ENCODE results near the gene TRMT2A. TPM values are rescaled to one million over a fixed set of nuclear protein-coding genes. Genes with fewer than 3 reads are reported as not detected.

The TRMT2A gene
- total RNA-seq, 1 donor from 2014 or later, result 36.7 TPM

- ATAC-seq (no peak), DNase-seq (ENCODE audit: low spot score) (no peak)
These were observed 8.9 kb downstream of the TRMT2A start for GRCh38 chr22:20107951-20108756.

GRCh38 chr22:20107471-20107901, 9.5 kb downstream of the TRMT2A start:
- no peak for ATAC-seq
- DNase-seq (ENCODE audit: low spot score), result no peak

GRCh38 chr22:20106849-20107237, 10.2 kb downstream of the TRMT2A start:
- DNase-seq (ENCODE audit: low spot score) (no peak), ATAC-seq (no peak)

GRCh38 chr22:20106205-20106848, 10.7 kb downstream of the TRMT2A start:
- DNase-seq (ENCODE audit: low spot score), result no peak
- no peak for ATAC-seq

- DNase-seq (ENCODE audit: low spot score), result no peak
- ATAC-seq, result no peak
These were observed 11.4 kb downstream of the TRMT2A start for GRCh38 chr22:20105456-20106204.

- DNase-seq (ENCODE audit: low spot score) (no peak), ATAC-seq (peak; percentile 87)
These were observed 14.7 kb downstream of the TRMT2A start for GRCh38 chr22:20102203-20102780.

GRCh38 chr22:20101638-20102037, 15.4 kb downstream of the TRMT2A start:
- ATAC-seq, result peak; percentile 82
- DNase-seq (ENCODE audit: low spot score), result peak; percentile 73

- DNase-seq (ENCODE audit: low spot score) (no peak), ATAC-seq (no peak)
These were observed 17.8 kb downstream of the TRMT2A start for GRCh38 chr22:20099099-20099711.

- ATAC-seq, result no peak
- no peak for DNase-seq (ENCODE audit: low spot score)
These were observed 20.2 kb downstream of the TRMT2A start for GRCh38 chr22:20096574-20097420.

GRCh38 chr22:20095521-20095920, 21.5 kb downstream of the TRMT2A start:
- ATAC-seq (no peak), DNase-seq (ENCODE audit: low spot score) (no peak)

GRCh38 chr22:20094197-20094807, 22.7 kb downstream of the TRMT2A start:
- peak; percentile 51 for DNase-seq (ENCODE audit: low spot score)
- ATAC-seq, result peak; percentile 60

- peak; percentile 90 for ATAC-seq
These were observed 23.4 kb downstream of the TRMT2A start for GRCh38 chr22:20093418-20094196.

GRCh38 chr22:20092477-20092854, 24.6 kb downstream of the TRMT2A start:
- DNase-seq (ENCODE audit: low spot score) (no peak), ATAC-seq (no peak)

More at GRCh38 chr22:20093418-20094196, 23.4 kb downstream of the TRMT2A start:
- peak; percentile 98 for DNase-seq (ENCODE audit: low spot score)

- ATAC-seq (no peak), DNase-seq (ENCODE audit: low spot score) (no peak)
These were observed 25.1 kb downstream of the TRMT2A start for GRCh38 chr22:20091690-20092476.

GRCh38 chr22:20090730-20091240, 26.2 kb downstream of the TRMT2A start:
- ATAC-seq (no peak), DNase-seq (ENCODE audit: low spot score) (no peak)

GRCh38 chr22:20089977-20090729, 26.9 kb downstream of the TRMT2A start:
- no peak for DNase-seq (ENCODE audit: low spot score)

More at GRCh38 chr22:20089977-20090729, 26.9 kb downstream of the TRMT2A start:
- no peak for ATAC-seq

All from left lobe of liver (tissue), 2 donors.